HCT116 (cell line): Measurements from ENCODE around the gene RXFP1. TPM values are rescaled to one million over a fixed set of nuclear protein-coding genes. Genes with fewer than 3 reads are reported as not detected.

Source experiments
- ATAC-seq: fragments of 200-7000 bp; cut with Tn5 transposase; 2 replicates; pipeline ENCODE4 v1.9.1; 2020; ENCODE audit warnings: mild to moderate bottlenecking, moderate library complexity
- BruUV-seq: library from RNA; stranded (reverse); fragments of 400-500 nt; replicated peaks from 2 replicates; lab custom pipeline; 2021; lab: Mats Ljungman, UMichigan
- CTCF ChIA-PET: fragments of 300-600 bp; sonication (Branson Sonifier 250); formaldehyde crosslinking; loops from one replicate; lab custom pipeline; 2021; ENCODE audit warnings: antibody characterized with exemption; lab: Charles Lee
- POLR2A ChIA-PET: fragments of 300-600, 350-600 bp; sonication (Branson Sonifier 250); formaldehyde crosslinking; loops from one replicate; lab custom pipeline; 2021; ENCODE audit warnings: antibody characterized with exemption; lab: Charles Lee
- RAD21 ChIA-PET, 2 experiments: fragments of 300-600 bp; sonication (Branson Sonifier 250); formaldehyde crosslinking; loops; one replicate each; lab custom pipeline; 2023; ENCODE audit warnings: low total read pairs in 2 of 2; ENCODE audit not compliant: uncharacterized antibody in 2 of 2, unreplicated experiment in 2 of 2, low non-redundant PET in 1 of 2; lab: Charles Lee
- DNase-seq: peaks from one replicate; pipeline ENCODE4 v3.0.0-alpha.2; 2010; ENCODE audit warnings: low read depth, low spot score
- H2AFZ ChIP-seq: fragments of 200-600 bp; shearing (Covaris generic), sonication (generic); 2 replicates; pipeline ENCODE4 v1.6.1; 2017; ENCODE audit warnings: low read depth, mixed run types, mixed read lengths, antibody characterized with exemption, low read length; ENCODE audit not compliant: poor library complexity, severe bottlenecking
- H3K27ac ChIP-seq: 2 replicates; pipeline ENCODE4 v1.5.1; 2012; ENCODE audit warnings: low read depth, low read length
- H3K27me3 ChIP-seq: fragments of 200-600 bp; sonication (generic); 2 replicates; pipeline ENCODE4 v1.6.1; 2016; ENCODE audit warnings: mixed run types, low read length, mixed read lengths; ENCODE audit not compliant: insufficient read depth
- H3K36me3 ChIP-seq, 2 experiments: fragments of 200-500 bp in 1 of 2; fragments of 200-600 bp in 1 of 2; sonication (Bioruptor generic) in 1 of 2; sonication (generic) in 1 of 2; 2 replicates each; pipeline versions ENCODE4 v1.5.1 to v1.6.1; 2014 to 2016; ENCODE audit warnings: low read length in 2 of 2, inconsistent platforms in 1 of 2, mixed read lengths in 1 of 2, mixed run types in 1 of 2; ENCODE audit not compliant: insufficient read depth in 2 of 2, control insufficient read depth in 1 of 2
- H3K4me1 ChIP-seq, 2 experiments: fragments of 200-600 bp in 1 of 2; sonication (generic) in 1 of 2; 2 replicates each; pipeline versions ENCODE4 v1.5.1 to v1.6.1; 2012 to 2017; ENCODE audit warnings: low read length in 2 of 2, inconsistent platforms in 1 of 2, mild to moderate bottlenecking in 1 of 2, mixed read lengths in 1 of 2, mixed run types in 1 of 2, moderate library complexity in 1 of 2; ENCODE audit not compliant: insufficient read depth in 2 of 2, control insufficient read depth in 1 of 2
- H3K4me2 ChIP-seq: fragments of 200-600 bp; sonication (generic); 2 replicates; pipeline ENCODE4 v1.6.1; 2017; ENCODE audit warnings: mixed run types, low read length, mixed read lengths
- H3K4me3 ChIP-seq, 2 experiments: fragments of 200-600 bp in 1 of 2; sonication (generic) in 1 of 2; replicated peaks in 1 of 2; 2 replicates each; pipeline ENCODE4 v1.5.1; 2011 to 2016; ENCODE audit warnings: low read length in 2 of 2, control low read depth in 1 of 2, low read depth in 1 of 2, mild to moderate bottlenecking in 1 of 2, mixed read lengths in 1 of 2, mixed run types in 1 of 2
- H3K79me2 ChIP-seq: fragments of 200-600 bp; sonication (generic); 2 replicates; pipeline ENCODE4 v1.6.1; 2017; ENCODE audit warnings: mild to moderate bottlenecking, mixed run types, low read length, moderate library complexity, mixed read lengths; ENCODE audit not compliant: insufficient read depth
- H3K9ac ChIP-seq: fragments of 200-600 bp; sonication (generic); 2 replicates; pipeline ENCODE4 v1.6.1; 2016; ENCODE audit warnings: low read length, mixed read lengths
- H3K9me2 ChIP-seq: fragments of 200-600 bp; sonication (generic), shearing (Covaris generic); 2 replicates; pipeline ENCODE4 v1.6.1; 2017; ENCODE audit warnings: mixed run types, mild to moderate bottlenecking, moderate library complexity; ENCODE audit not compliant: insufficient read depth
- H3K9me3 ChIP-seq, 2 experiments: fragments of 200-500 bp in 1 of 2; fragments of 200-600 bp in 1 of 2; sonication (Bioruptor generic) in 1 of 2; sonication (generic) in 1 of 2; 2 replicates each; pipeline ENCODE4 v1.6.1; 2014 to 2017; ENCODE audit warnings: low read length in 2 of 2, mixed read lengths in 2 of 2, inconsistent platforms in 1 of 2, low read depth in 1 of 2, mild to moderate bottlenecking in 1 of 2, mixed run types in 1 of 2, moderate library complexity in 1 of 2; ENCODE audit not compliant: control insufficient read depth in 1 of 2, insufficient read depth in 1 of 2
- H4K20me1 ChIP-seq: fragments of 200-600 bp; sonication (generic), shearing (Covaris generic); 2 replicates; pipeline ENCODE4 v1.6.1; 2017; ENCODE audit warnings: mixed run types, mild to moderate bottlenecking, moderate library complexity; ENCODE audit not compliant: insufficient read depth
- CBX3 ChIP-seq: IDR thresholded peaks from 2 replicates; pipeline ENCODE4 v1.6.1; 2012; ENCODE audit warnings: low read depth
- CEBPB ChIP-seq: IDR thresholded peaks from 2 replicates; pipeline ENCODE4 v1.6.1; 2012; ENCODE audit warnings: low read depth
- EGR1 ChIP-seq: IDR thresholded peaks from 2 replicates; pipeline ENCODE4 v1.6.1; 2012; ENCODE audit warnings: low read depth
- ELF1 ChIP-seq: IDR thresholded peaks from 2 replicates; pipeline ENCODE4 v1.6.1; 2012; ENCODE audit warnings: low read depth, borderline replicate concordance
- EZH2phosphoT487 ChIP-seq: fragments of 200-600 bp; IDR thresholded peaks from 2 replicates; pipeline ENCODE4 v1.6.1; 2018; ENCODE audit warnings: antibody characterized with exemption, borderline replicate concordance
- POLR2A ChIP-seq: IDR thresholded peaks from 2 replicates; pipeline ENCODE4 v1.7.0; 2011; ENCODE audit warnings: borderline replicate concordance; ENCODE audit not compliant: insufficient read depth, insufficient read length; ENCODE audit errors: extremely low read depth
- POLR2AphosphoS5 ChIP-seq: IDR thresholded peaks from 2 replicates; pipeline ENCODE4 v1.6.1; 2011; ENCODE audit warnings: mild to moderate bottlenecking, low read depth, low read length, moderate library complexity
- RAD21 ChIP-seq: IDR thresholded peaks from 2 replicates; pipeline ENCODE4 v1.6.1; 2012; ENCODE audit warnings: low read depth, mild to moderate bottlenecking
- SIN3A ChIP-seq: IDR thresholded peaks from 2 replicates; pipeline ENCODE4 v1.6.1; 2012; ENCODE audit warnings: low read depth
- SP1 ChIP-seq: IDR thresholded peaks from 2 replicates; pipeline ENCODE4 v1.6.1; 2012; ENCODE audit warnings: low read depth
- SRF ChIP-seq: IDR thresholded peaks from 2 replicates; pipeline ENCODE4 v1.6.1; 2012; ENCODE audit warnings: low read depth
- TCF7L2 ChIP-seq: IDR thresholded peaks from 2 replicates; pipeline ENCODE4 v1.7.0; 2011; ENCODE audit warnings: borderline replicate concordance, inconsistent platforms; ENCODE audit not compliant: insufficient read depth, insufficient read length; ENCODE audit errors: extremely low read depth
- YY1 ChIP-seq: IDR thresholded peaks from 2 replicates; pipeline ENCODE4 v1.6.1; 2011; ENCODE audit warnings: low read length, low read depth, moderate library complexity, mild to moderate bottlenecking; ENCODE audit not compliant: insufficient replicate concordance; ENCODE audit errors: extremely low read depth
- ZFX ChIP-seq: fragments of 450-650 bp; IDR thresholded peaks from 2 replicates; pipeline ENCODE4 v1.6.1; 2017
- ZNF274 ChIP-seq: fragments of 200-500 bp; sonication (Bioruptor generic); IDR thresholded peaks from 2 replicates; pipeline ENCODE4 v1.6.1; 2014; ENCODE audit warnings: mild to moderate bottlenecking, low read depth, low read length, inconsistent platforms
- intact Hi-C: fragments of 100-400 bp; cut with micrococcal nuclease; formaldehyde crosslinking; loops from 2 replicates; pipeline ENCODE4 v1.10.0; 2022
- total RNA-seq: library from RNA; stranded (reverse); gene quantifications from one replicate; pipeline ENCODE4 v1.2.1, GENCODE V29; 2021; ENCODE audit not compliant: unreplicated experiment
- TF ChIP-seq, protein P1 (sequence below), 3 experiments: fragments of 200-600 bp in 1 of 3; sonication (generic) in 1 of 3; IDR thresholded peaks in 2 of 3; conservative IDR thresholded peaks in 1 of 3; 2 replicates each; pipeline ENCODE4 v1.5.1; 2012 to 2017; ENCODE audit warnings: low read depth in 2 of 3, low read length in 2 of 3, antibody characterized with exemption in 1 of 3, borderline replicate concordance in 1 of 3, control low read depth in 1 of 3, mild to moderate bottlenecking in 1 of 3, mixed read lengths in 1 of 3, mixed run types in 1 of 3, moderate library complexity in 1 of 3; ENCODE audit not compliant: insufficient read depth in 1 of 3
- TF ChIP-seq, protein P2 (sequence below): IDR thresholded peaks from 2 replicates; pipeline ENCODE4 v1.6.1; 2011; ENCODE audit warnings: mild to moderate bottlenecking, low read length, moderate library complexity; ENCODE audit not compliant: insufficient replicate concordance; ENCODE audit errors: extremely low read depth
- TF ChIP-seq, protein P3 (sequence below): IDR thresholded peaks from 2 replicates; pipeline ENCODE4 v1.6.1; 2012

RXFP1 gene
- total RNA-seq, 1 experiment from 2014 or later: not detected

DNA sequence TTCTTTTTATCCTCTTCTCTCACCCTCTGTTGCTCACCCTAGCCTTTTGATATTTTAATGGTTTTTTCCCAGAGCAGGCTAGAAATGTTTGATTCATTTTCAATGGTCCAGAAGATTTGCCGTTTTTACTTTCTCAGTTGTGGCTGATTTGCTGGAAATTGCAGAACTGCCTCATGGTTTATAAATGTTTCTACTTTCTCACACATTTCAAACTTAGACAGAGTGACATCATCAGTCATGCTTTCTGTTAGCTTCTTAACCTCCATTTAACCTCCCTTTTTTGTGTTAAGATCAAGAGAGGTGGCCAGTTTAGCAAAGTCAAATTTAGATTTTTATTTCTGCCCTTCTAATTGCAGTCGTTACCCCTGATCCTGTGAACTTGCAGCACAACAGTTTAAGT lies 8.7 kb downstream of the RXFP1 start:
- Histone ChIP-seq H3K27ac (no peak overlapping the region), H4K20me1 (no peaks in the 10 kb centered on the region), H3K4me3 (no peak overlapping the region), H3K4me2 (no peak overlapping the region), H3K4me1 (peaks cover 0 to 5% of the 10 kb centered on the region in 2 experiments; a peak in 1 of 4 replicates), H3K9ac (no peak overlapping the region), H3K9me2 (no peaks in the 10 kb centered on the region), H3K79me2 (no peaks in the 10 kb centered on the region), H2AFZ (no peak overlapping the region), H3K27me3 (no peaks in the 10 kb centered on the region), H3K9me3 (no peaks in the 10 kb centered on the region), H3K36me3 (no peaks in the 10 kb centered on the region)
- POLR2A ChIA-PET: no interaction called here
- DNase-seq (no peak), ATAC-seq (no peak)
- intact Hi-C loops: no loop called here
- BruUV-seq: no TSS peak
- TF ChIP-seq SRF (no peak), ELF1 (no peak), ZNF274 (no peak), POLR2AphosphoS5 (no peak), SP1 (no peak), CEBPB (no peak), SIN3A (no peak), POLR2A (no peak), TCF7L2 (no peak), CBX3 (no peak), RAD21 (no peak), YY1 (no peak), EGR1 (no peak), EZH2phosphoT487 (no peak), ZFX (no peak)
- TF ChIP-seq, protein P1, sequence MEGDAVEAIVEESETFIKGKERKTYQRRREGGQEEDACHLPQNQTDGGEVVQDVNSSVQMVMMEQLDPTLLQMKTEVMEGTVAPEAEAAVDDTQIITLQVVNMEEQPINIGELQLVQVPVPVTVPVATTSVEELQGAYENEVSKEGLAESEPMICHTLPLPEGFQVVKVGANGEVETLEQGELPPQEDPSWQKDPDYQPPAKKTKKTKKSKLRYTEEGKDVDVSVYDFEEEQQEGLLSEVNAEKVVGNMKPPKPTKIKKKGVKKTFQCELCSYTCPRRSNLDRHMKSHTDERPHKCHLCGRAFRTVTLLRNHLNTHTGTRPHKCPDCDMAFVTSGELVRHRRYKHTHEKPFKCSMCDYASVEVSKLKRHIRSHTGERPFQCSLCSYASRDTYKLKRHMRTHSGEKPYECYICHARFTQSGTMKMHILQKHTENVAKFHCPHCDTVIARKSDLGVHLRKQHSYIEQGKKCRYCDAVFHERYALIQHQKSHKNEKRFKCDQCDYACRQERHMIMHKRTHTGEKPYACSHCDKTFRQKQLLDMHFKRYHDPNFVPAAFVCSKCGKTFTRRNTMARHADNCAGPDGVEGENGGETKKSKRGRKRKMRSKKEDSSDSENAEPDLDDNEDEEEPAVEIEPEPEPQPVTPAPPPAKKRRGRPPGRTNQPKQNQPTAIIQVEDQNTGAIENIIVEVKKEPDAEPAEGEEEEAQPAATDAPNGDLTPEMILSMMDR (IDR thresholded peaks at IDR 0.05 in 2 of 3, conservative IDR thresholded peaks at IDR 0.05 in 1 of 3; ENCODE audit: borderline replicate concordance in 1 of 3, insufficient read depth in 1 of 3, low read depth in 2 of 3, low read length in 2 of 3): no peak
- TF ChIP-seq, protein P2, sequence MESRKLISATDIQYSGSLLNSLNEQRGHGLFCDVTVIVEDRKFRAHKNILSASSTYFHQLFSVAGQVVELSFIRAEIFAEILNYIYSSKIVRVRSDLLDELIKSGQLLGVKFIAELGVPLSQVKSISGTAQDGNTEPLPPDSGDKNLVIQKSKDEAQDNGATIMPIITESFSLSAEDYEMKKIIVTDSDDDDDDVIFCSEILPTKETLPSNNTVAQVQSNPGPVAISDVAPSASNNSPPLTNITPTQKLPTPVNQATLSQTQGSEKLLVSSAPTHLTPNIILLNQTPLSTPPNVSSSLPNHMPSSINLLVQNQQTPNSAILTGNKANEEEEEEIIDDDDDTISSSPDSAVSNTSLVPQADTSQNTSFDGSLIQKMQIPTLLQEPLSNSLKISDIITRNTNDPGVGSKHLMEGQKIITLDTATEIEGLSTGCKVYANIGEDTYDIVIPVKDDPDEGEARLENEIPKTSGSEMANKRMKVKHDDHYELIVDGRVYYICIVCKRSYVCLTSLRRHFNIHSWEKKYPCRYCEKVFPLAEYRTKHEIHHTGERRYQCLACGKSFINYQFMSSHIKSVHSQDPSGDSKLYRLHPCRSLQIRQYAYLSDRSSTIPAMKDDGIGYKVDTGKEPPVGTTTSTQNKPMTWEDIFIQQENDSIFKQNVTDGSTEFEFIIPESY: no peak
- TF ChIP-seq, protein P3, sequence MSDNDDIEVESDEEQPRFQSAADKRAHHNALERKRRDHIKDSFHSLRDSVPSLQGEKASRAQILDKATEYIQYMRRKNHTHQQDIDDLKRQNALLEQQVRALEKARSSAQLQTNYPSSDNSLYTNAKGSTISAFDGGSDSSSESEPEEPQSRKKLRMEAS: no peak
- RAD21 ChIA-PET: no interaction called here
- CTCF ChIA-PET: no interaction called here
